HG02678 (cell line): ENCODE measurements around the gene USP4.

ENCODE experiments used
- ATAC-seq: cut with Tn5 transposase; IDR thresholded peaks from one replicate; pipeline ENCODE4 v1.9.1; 2021; ENCODE audit warnings: mild to moderate bottlenecking, moderate library complexity; ENCODE audit not compliant: unreplicated experiment

Gene USP4

DNA sequence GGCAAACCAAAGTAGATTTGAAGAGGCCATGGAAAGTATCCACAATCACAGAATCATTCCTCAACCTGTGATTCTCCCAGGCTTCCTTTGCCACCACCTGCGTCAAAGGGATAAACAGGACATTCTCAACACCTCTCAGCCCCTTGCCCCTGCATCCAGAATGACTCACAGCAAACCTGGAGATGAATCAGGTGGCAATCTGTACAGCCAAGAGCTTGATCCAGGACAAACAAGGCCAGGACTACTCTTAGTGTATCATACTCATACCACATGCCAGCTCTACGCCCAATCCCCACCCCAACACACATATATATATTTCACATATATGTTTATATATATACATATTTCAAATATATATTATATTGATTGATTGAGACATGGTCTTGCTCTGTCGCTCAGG, 39.3 kb downstream of the USP4 start:
- ATAC-seq = no peak

DNA sequence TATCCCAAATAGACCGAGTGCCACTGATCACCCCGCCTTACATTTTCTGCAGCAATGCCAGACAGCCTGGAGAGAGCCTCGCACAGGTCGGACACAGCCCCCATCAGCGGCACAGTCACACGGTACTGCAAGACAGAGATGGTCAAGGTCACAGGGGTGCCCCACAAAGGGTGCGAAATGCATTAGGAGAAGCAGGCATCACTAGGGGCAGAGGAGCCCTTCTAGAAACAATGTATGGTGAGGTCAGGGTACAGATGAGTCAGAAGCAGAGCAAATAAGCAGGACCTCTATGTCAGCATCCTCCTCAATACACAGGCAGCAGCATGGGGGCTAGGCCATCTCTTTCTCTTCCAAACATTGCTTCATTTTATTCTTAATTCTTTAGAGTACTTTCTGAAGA, 41.3 kb downstream of the USP4 start:
- ATAC-seq = no peak

DNA sequence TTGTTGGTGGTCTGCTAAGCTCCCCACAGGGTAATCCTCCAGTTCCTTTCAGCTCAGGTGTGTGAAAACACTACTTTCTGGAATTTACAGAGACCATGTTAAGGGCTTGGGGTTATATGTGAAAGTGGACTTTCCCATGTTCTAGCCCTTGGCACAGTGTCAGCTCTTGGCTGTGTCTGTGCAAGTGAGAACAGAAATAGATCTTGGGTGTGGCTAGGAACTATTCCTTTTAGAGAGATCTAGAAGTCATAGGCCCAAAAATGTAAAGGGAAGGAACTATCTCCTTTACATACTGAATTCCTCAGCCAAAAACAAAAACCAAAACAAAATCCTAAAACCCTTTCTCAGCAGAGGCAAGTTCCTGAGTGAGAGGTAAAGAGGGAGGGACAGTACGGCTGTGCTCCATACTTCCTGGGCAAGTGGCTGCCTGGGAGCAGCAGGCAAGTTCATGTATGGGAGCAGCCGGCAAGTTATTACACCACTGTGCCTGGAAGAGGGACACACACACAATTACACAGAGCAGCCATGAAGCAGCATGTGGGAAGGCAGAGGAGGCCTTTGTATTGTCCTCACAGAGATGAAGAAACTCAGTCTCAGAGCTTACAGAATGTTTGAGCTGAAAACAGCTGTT, 43.0 kb downstream of the USP4 start:
- ATAC-seq = no peak

DNA sequence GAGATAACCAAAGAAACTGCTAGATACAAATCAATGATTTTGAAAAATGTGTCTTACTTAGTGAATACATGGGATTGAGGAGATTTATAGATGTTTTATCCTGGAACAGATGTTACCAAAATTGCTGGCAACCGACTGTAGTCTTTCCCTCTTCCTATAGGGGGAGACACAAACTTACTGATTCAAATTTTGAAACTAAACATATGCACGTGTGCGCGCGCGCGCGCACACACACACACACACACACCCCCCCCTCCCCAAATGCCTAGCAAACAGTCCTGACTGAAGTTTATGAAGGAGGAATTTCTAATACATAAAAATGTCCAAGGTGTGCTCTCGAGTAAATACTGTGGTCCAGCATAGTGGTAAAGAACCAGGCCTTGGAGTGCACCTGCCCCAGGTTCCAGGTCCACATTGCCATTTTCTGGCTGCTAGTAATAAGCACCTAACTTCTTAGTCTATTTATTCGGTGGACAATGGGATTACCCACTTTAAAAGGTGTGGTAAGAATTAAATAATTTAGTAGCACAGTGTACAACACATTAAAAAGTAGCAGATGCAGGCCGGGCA, 44.3 kb downstream of the USP4 start:
- ATAC-seq = no peak

DNA sequence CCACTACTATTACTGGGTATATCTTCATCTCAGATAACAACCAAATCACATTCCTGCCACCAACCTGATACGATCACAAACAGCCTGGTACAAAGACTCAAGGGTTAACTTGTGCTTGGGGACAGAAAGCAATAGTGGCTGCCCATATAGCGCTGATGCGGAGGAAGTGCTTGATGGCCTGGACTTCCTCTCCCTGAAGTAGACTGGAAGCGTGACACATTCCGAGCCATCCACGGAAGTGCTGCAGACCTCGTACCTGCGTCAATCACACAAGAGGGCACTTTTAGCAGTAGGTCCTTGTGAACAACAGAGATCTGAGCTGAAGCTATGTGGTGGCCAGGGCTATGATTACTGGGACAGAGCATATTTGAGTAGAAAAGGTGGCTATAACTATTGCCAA, 45.5 kb downstream of the USP4 start:
- ATAC-seq = no peak

DNA sequence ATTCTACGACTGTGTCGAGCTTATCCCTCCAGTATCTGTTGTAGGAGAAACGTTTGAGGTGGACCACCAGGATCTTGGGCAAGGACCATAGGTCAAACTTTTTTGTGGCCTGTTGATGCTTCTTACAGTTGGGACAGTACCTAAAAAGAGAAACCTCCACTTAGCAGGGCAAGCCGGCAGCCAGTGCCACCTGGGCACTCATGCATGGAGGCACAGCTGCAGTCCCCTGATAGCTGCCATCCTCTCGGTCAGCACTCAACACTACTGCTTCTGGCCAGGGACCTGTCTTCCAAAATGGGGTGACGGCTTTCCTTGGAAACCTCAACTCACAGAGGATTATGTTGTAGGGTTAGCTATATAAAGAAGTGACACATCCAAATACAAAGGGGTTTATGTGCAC, 55.9 kb downstream of the USP4 start:
- ATAC-seq = no peak

DNA sequence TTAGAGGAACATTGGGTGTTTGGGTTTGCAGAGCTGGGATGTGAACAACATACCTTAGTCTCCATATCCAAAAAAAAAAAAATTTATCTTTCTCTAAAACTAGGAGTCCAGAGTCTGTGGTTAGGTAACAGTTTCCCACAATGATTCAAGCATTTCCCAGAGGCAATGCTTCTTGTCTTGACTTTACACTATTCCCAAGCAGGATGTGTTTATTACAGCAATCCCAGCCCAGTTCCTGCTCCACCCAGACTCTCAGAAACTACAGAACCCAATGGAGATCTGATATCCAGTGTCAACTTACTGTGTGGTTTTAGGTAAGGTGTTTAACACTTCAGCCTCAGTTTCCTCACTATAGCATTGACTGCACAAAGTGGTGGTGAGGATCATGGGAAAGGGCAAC, 60.5 kb downstream of the USP4 start:
- ATAC-seq = no peak

DNA sequence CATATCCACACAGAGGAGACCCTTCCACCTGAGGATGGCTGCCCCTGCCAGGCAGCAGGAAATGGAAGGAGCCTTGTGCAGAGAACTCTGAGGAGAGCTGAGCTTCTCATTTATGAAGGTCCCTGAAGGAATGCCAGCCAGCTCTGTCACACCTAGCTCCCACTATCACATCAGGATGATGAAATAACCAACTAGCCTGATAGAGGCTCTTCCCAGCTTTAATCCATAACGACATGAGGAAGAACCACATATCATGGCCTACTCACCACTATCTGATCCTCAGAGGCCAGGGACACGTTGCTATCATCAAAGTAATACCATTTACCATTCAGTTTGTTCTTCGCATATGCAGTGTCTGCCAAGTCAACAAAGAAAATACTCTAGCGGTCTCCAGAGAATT, 61.3 kb downstream of the USP4 start:
- no peak for ATAC-seq

DNA sequence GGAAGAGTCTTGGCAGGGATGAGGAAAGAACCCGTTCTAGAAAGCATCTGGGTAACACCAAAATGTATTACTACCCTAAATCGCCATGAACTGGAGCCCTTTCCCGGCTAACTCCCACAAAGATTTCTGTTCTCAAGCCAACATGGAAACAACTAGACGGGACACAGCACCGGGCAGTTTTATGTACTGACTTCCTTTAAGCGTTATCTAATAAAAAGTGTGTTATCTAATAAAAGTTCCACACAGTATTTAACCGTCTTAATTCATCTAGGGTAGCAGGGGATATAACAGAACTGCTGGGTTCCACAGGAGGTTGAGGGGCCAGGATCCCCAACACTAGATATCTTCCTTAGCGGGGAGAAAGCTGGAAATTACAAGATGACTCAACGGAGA, 62.5 kb downstream of the USP4 start:
- ATAC-seq = no peak

DNA sequence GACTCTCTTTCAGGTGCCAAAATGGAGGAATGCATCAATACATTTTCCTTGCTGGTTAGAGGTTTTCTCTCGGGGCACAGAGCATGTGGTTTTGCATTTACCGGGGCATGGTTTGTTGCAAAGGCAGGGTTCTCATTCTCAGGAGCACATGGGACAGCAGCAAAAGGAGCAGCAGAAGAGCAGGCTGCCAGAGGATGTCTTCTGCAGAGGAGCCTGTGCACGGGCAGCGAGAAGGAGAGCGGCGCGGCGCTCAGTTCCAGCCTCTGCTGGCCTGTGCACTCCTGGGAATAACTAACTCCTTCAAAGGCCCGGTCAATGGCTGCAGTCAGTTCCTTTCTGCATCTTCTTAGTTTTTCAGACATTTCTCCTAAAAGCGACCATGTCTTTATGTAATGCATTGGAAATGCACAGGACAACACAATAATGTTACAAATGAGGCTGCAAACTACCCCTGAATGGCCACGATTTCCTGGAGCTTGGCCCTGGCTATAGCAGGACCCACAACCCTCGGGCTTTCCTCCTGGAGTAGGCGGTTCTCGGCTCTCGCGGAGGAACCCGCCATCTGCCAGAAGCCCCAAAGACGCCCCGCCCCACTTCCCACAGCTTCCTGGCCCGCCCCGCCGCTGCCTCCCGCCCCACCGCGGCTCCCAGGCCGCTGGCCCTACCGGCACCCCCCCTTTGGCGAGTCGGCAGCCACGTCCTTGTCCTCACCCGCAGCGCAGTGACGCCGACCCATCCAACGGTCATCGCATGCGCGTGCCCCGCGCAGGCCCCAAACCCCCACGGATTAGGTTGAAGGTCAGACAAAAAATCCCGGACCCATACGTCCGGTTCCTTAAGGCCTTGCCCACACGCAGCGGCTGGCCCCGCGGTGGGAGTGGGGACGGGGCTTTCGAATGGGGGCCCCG, 63.1 kb downstream of the USP4 start, which contains the start of gene C3orf62:
Gene C3orf62 (minus strand): TSS at position 758 of the 908 bp plus-strand sequence. CDS start 360 bp downstream, at position 398.
- ATAC-seq = peak; percentile 73

DNA sequence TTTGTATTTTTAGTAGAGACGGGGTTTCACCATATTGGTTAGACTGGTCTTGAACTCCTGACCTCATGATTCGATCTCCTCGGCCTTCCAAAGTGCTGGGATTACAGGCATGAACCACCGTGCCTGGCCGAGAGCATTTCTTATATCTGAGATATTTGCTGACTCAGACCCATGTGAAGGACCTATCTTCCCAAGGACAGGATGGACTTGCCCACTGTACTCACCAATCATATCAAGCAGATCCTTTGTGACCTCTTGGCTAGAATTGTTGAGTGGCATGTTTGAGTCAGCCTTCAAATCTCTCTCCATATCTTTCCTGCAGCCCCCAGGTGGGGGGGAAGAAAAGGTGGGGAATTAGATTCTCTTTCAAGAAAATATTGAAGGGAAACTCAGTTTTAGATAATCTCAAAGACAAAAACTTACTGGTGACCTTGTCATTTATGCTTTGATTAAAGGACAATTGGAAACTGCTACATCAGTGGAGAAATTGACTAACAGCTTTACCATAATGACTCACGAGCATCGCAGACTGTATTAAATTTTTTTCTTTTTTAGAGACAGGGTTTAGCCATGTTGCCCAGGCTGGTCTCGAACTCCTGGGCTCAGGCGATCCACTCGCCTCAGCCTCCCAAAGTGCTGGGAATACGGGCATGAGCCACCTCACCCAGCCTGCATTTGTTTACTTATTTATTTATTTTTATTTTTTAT, 65.9 kb downstream of the USP4 start:
- no peak for ATAC-seq

DNA sequence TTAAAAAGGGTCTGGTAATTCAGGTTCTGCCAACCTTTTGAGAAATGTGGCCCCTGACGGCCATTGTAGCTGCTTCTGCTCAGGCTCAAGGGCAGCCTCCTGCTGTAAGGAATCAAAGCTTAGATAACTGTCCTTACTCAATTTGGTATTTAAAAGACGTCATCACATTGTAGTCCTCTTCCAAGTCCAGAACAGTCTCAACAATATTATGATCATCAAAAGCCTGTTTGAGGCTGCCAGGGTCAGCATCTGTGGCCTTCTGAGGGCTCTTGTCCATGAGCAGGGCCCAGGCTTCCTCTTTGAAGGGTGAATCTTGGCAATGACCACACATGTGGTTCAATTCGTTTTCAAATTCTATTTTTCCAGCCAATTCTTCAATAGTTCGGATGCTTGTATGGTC, 68.8 kb downstream of the USP4 start:
- no peak for ATAC-seq

DNA sequence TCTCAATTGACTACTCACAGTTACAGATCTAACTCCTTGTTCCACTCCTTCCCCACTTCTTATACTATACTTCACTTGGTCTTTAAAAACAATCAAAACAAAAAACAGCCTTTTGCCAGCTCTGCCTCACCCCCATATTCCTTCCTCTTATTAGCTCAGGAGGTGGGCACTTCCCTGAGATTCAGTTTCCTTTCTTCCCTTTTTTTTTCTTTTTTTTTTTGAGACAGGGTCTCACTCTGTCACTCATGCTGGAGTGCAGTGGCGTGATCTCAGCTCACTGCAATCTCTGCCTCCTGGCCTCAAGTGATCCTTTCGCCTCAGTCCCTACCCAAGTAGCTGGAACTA, 69.7 kb downstream of the USP4 start:
- no peak for ATAC-seq

DNA sequence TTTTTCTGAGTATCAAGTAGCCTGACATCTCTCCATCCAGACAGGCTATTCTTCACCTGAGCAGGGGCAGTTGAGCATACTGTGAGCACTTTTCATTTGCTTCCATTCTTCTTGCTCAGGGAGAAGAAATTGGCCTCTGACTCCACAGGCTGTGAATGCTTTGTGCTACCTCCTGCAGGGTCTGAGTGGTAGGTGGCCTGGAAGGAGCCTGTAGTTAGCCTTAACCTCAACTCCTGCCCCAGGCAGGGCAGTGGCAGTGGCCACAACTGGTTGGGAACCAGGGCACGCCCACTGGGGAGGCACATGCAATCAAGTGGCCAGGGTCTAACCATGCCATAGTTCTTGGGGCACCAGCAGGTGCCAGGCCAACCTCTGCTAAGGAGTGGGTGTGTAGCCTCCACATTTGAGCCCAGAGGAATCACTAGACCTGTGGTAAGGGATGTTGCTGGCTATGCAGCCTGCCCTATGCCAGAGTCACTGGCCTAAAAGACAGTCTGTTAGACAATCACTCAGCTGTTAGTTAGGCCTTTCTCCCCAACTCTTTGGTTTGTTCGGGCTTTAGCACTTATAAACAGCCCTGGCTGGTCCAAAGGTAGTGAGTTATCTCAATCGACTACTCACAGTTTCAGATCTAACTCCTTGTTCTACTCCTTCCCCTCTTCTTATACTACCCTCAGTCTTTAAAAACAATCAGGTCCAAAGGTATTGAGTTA, 70.3 kb downstream of the USP4 start:
- ATAC-seq = no peak

DNA sequence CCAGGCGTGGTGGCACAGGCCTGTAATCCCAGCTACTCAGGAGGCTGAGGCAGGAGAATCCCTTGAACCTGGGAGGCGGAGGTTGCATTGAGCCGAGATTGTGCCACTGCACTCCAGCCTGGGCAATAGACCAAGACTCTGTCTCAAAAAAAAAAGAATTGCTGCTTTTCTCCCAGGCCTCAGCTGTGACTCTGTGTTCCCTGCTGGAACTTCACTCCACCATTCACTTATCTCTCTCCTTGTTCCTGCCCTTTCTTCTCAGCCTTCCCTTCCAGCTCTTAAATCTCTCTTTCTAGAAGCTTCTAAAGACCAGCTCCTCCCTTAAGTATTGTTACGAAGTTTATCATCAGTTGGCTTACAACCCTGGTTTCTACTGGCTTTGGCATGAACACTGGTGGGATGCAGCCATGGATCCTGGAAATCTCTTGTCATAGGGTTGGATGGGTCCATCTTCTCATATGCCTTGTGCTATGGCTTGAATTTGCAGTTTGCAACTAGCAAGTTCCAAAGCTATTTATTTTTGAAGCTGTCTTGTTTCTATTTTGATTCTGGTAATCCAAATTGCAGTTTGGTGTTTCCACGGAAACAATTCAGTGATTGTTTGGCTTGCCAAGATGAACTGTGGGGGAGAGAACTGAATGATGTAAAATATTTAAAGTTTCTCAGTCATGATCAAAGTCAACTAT, 73.3 kb downstream of the USP4 start:
- ATAC-seq = no peak

DNA sequence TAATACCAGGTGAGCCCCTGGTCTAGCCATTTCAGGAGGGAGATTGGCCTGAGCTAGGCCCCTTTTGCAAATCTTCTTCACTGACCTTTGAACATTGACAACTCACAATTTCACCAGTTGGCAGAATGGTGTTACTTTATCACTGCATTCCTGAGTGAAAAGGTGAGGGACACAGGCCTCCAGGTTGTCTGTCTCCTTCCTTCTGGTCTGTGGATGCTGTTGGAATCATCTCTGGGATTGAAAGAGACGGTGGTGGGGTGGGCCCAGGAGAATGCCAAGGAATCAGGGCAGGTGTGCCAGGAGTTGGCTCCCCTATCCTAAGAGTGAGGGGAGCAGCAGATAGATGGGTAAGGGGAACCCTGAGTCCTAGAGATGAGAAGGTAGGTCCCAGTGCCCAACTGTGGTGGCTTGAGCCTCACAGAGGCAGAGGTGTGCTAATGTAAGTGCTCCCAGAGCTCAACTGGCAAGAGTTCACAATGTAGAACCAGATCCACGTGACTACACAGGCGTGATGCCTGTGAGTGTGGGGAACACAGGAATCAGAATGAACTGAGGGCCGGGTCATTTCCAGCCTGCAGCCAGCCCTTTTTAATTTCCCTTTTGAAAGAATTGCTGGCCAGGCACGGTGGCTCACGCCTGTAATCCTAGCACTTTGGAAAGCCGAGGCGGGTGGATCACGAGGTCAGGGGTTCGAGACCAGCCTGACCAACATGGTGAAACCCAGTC, 74.0 kb downstream of the USP4 start:
- ATAC-seq = no peak

DNA sequence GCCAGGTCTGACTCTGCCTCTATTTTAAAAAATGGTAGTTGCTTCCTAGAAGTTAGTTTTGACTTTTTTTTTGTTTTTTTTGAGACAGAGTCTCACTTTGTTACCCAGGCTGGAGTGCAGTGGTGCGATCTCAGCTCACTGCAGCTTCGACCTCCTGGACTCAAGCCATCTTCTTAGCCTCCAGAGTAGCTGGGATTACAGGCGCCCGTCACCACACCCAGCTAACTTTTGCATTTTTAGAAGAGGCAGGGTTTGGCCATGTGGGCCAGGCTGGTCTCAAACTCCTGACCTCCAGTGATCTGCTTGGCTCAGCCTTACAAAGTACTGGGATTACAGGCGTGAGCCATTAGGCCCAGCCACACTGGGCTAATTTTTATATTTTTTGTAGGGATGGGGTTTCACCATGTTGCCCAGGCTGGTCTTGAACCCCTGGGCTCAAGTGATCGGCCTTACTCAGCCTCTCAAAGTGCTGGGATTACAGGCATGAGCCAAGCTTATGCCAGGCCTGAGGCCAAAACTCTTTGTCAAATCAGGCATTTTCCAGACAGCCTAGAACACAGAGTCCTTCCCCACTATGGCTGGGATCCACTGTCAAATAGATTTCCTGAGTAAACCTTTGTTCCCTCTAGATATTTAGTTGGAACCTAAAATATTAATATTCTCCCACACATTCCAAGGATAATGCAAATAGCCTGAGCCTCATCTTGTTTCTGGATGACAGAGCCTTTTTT, 76.5 kb downstream of the USP4 start:
- no peak for ATAC-seq

DNA sequence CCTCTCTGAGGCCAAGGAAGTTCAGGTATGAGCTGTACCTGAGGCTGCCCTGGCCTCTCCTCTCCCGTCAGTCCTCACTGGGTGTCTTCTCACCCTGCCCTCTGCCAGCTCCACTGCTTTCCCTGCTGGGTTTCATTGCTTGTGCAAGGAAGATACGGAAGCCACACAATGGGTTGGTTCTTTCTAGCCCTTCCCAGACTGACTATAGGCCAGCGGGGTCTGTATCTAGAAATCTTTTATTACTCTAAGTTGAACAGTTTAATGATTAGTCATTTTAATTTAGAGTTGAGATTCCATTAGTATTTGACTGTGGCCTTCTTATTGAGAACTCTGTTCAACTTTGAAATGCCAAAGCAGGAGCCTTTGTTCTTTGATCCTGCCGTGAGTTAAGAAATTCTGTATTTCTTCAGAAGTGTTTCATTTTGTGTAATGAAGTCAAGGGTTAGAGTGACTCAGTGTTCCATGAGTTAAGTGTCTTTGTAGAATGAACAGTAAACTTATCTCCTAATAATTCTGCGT, 79.0 kb downstream of the USP4 start:
- no peak for ATAC-seq

DNA sequence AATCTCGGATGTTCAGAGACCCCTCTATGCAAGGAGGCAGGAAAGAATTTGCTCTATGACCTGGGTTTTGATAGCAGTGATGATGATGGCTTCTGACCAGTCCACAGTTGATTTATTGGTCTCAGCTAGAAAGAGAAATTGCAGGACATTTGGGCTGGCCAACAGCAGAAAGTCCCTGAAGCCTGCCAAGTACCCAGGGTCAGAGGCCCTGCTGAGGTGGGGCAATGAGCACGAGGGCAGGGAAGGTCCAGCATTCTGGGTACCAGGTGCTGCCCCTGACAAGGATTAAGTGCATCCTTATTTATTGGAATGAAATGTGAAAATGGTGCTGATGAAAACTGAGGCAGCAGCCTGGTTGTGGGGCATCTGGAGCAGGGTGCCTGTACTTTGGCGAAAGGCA, 82.7 kb downstream of the USP4 start:
- ATAC-seq = no peak
